DND-41 (cell line): ENCODE measurements around the gene SGCD.

Experiments
- ATAC-seq: fragments of 200-7000 bp; cut with Tn5 transposase; 3 replicates; pipeline ENCODE4 v1.9.1; 2021; ENCODE audit warnings: low read depth; ENCODE audit not compliant: insufficient read depth
- DNase-seq: peaks from one replicate; pipeline ENCODE4 v3.0.0-alpha.2; 2020
- H2AFZ ChIP-seq: 2 replicates; pipeline ENCODE4 v1.6.0; 2012; ENCODE audit warnings: low read depth, low read length
- H3K27ac ChIP-seq: 2 replicates; pipeline ENCODE4 v1.5.1; 2012; ENCODE audit warnings: low read length, inconsistent platforms
- H3K27me3 ChIP-seq: fragments of 200-600 bp; sonication (generic); 2 replicates; pipeline ENCODE4 v1.6.0; 2012; ENCODE audit warnings: low read length, mild to moderate bottlenecking, inconsistent platforms; ENCODE audit not compliant: insufficient read depth, poor library complexity
- H3K36me3 ChIP-seq: 2 replicates; pipeline ENCODE4 v1.5.1; 2012; ENCODE audit warnings: low read length, inconsistent platforms; ENCODE audit not compliant: insufficient read depth
- H3K4me1 ChIP-seq: 2 replicates; pipeline ENCODE4 v1.5.1; 2012; ENCODE audit warnings: mild to moderate bottlenecking, low read length; ENCODE audit not compliant: insufficient read depth
- H3K4me2 ChIP-seq: 2 replicates; pipeline ENCODE4 v1.6.0; 2012; ENCODE audit warnings: mild to moderate bottlenecking, moderate library complexity, low read length, inconsistent platforms; ENCODE audit not compliant: insufficient read depth
- H3K4me3 ChIP-seq, 2 experiments: fragments of 200-600 bp in 1 of 2; shearing (Covaris generic) in 1 of 2; 2 replicates each; pipeline ENCODE4 v1.5.1; 2012 to 2016; ENCODE audit warnings: inconsistent platforms in 2 of 2, low read length in 2 of 2, mild to moderate bottlenecking in 2 of 2, low read depth in 1 of 2, moderate library complexity in 1 of 2
- H3K79me2 ChIP-seq: 2 replicates; pipeline ENCODE4 v1.6.0; 2012; ENCODE audit warnings: low read length, inconsistent platforms; ENCODE audit not compliant: insufficient read depth
- H3K9ac ChIP-seq: 2 replicates; pipeline ENCODE4 v1.6.0; 2012; ENCODE audit warnings: low read depth, mild to moderate bottlenecking, inconsistent platforms, low read length, moderate library complexity
- H3K9me3 ChIP-seq: 2 replicates; pipeline ENCODE4 v1.5.1; 2012; ENCODE audit warnings: low read length, moderate library complexity, mild to moderate bottlenecking, inconsistent platforms; ENCODE audit not compliant: insufficient read depth, severe bottlenecking
- H4K20me1 ChIP-seq: 2 replicates; pipeline ENCODE4 v1.6.0; 2012; ENCODE audit warnings: low read length; ENCODE audit not compliant: insufficient read depth
- CTCF ChIP-seq: IDR thresholded peaks from 2 replicates; pipeline ENCODE4 v1.5.1; 2012; ENCODE audit warnings: borderline replicate concordance, low read length, moderate library complexity, mild to moderate bottlenecking; ENCODE audit not compliant: poor library complexity, severe bottlenecking; ENCODE audit errors: extremely low read depth
- EZH2 ChIP-seq: IDR thresholded peaks from 3 replicates; pipeline ENCODE4 v1.6.1; 2012; ENCODE audit warnings: borderline replicate concordance, low read depth, mild to moderate bottlenecking, moderate library complexity, low read length, inconsistent platforms; ENCODE audit not compliant: severe bottlenecking

SGCD gene

DNA sequence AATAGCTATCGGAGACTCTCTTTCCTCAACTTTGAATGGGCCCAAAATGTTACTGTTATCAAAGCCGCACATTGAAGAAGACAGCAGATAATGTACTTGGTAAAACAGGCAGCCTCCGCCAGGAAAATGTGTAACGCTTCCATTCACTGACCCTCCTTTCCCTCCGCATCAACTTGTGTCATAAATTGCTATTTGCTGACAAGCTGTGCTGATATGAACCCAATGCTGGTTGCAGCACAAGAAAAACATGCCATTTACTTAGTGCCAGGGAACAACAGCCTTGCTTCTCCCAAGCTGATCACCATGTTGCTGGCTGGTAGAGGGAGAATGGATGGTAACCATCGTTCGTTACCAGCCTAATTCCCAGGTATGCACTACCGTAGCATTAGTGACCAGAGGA is 360.6 kb downstream of the SGCD start:
- Histone ChIP-seq H3K4me1 (no peaks in the 10 kb centered on the region), H3K27ac (no peak overlapping the region), H3K4me2 (no peak overlapping the region), H3K27me3 (peaks cover 20% of the 10 kb centered on the region), H2AFZ (no peak overlapping the region), H3K9ac (no peak overlapping the region), H3K9me3 (no peaks in the 10 kb centered on the region), H4K20me1 (no peaks in the 10 kb centered on the region), H3K4me3 (no peak overlapping the region), H3K79me2 (no peaks in the 10 kb centered on the region), H3K36me3 (no peaks in the 10 kb centered on the region)
- TF ChIP-seq CTCF = no peak
- TF ChIP-seq EZH2 = no peak
- DNase-seq (no peak), ATAC-seq (no peak)

DNA sequence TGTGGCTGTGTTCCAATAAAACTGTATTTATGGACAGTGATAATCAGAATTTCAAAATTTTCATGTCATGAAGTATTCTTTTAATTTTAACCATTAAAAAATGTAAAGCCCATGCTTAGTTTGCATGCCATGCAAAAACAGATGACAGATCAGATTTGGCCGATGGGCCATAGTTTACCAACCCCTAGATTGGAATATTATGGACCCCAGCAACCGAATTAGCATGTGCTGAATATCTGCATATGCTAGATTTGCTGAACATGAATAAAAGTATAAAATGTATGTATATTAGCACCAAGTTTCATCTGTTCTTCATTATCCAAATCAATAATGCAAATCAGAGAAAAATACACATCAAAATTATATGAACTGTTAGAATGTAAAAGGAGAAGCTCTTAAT is 364.6 kb downstream of the SGCD start:
- Histone ChIP-seq H3K4me3 (no peak overlapping the region), H3K4me2 (no peak overlapping the region), H3K36me3 (no peaks in the 10 kb centered on the region), H3K9me3 (no peaks in the 10 kb centered on the region), H2AFZ (no peak overlapping the region), H3K27ac (no peak overlapping the region), H3K27me3 (peaks cover 22% of the 10 kb centered on the region), H3K79me2 (no peaks in the 10 kb centered on the region), H3K4me1 (no peaks in the 10 kb centered on the region), H4K20me1 (no peaks in the 10 kb centered on the region), H3K9ac (no peak overlapping the region)
- DNase-seq (no peak), ATAC-seq (no peak)
- TF ChIP-seq EZH2 (no peak), CTCF (no peak)

DNA sequence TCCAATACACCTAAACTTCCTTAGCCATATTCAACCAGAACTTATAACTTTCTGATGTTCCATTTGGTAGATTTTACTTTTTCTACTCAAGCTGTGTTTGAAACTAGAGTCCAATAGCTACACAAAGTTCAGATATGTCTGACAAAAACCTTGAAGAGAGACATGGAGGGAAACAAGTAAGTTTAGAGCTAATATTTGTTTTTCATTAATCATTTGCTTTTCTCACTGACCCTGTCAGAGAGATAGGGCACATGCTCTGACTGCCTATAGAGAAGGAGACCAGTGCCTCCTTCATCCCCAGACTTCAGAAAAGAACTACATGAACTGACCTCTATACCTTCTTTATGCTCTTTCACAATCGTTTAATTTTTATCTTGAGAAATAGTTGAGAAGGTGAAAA is 366.1 kb downstream of the SGCD start:
- no peak overlapping the region for H3K4me2 ChIP-seq
- H3K79me2 ChIP-seq = no peaks in the 10 kb centered on the region
- H2AFZ ChIP-seq = no peak overlapping the region
- no peaks in the 10 kb centered on the region for H3K36me3 ChIP-seq
- H3K4me1 ChIP-seq = no peaks in the 10 kb centered on the region
- ATAC-seq (no peak), DNase-seq (no peak)
- TF ChIP-seq EZH2 (no peak), CTCF (no peak)
- H3K27ac ChIP-seq = no peak overlapping the region
- no peak overlapping the region for H3K9ac ChIP-seq
- H4K20me1 ChIP-seq = no peaks in the 10 kb centered on the region
- H3K9me3 ChIP-seq = no peaks in the 10 kb centered on the region
- peaks cover 13% of the 10 kb centered on the region for H3K27me3 ChIP-seq
- H3K4me3 ChIP-seq = no peak overlapping the region

- Histone ChIP-seq H3K79me2 (no peaks in the 10 kb centered on the region), H4K20me1 (no peaks in the 10 kb centered on the region), H3K4me2 (no peak overlapping the region), H3K36me3 (no peaks in the 10 kb centered on the region), H3K27me3 (peaks cover 9% of the 10 kb centered on the region), H3K9ac (no peak overlapping the region), H3K27ac (no peak overlapping the region), H3K4me1 (no peaks in the 10 kb centered on the region), H2AFZ (no peak overlapping the region), H3K4me3 (no peak overlapping the region), H3K9me3 (no peaks in the 10 kb centered on the region)
- DNase-seq (no peak), ATAC-seq (no peak)
- TF ChIP-seq CTCF (no peak), EZH2 (no peak)
Observed at GRCh38 chr5:156694598-156694997, 367.6 kb downstream of the SGCD start.
